K562 (cell line): ENCODE results near the gene NIPBL. TPM values are rescaled to one million over a fixed set of nuclear protein-coding genes. Genes with fewer than 3 reads are reported as not detected.

Experiments
- CBFB ChIP-seq: sonication (generic); formaldehyde crosslinking; IDR thresholded peaks from 2 replicates; pipeline ENCODE4 v1.4.0; 2020; ENCODE audit warnings: mild to moderate bottlenecking, missing genetic modification reagents
- CBX2 ChIP-seq: fragments of 200-600 bp; sonication (generic); IDR thresholded peaks from one replicate; pipeline ENCODE4 v1.6.1; 2012; ENCODE audit warnings: mild to moderate bottlenecking, low read length, inconsistent platforms; ENCODE audit not compliant: insufficient read depth, poor library complexity, severe bottlenecking
- CREB1 ChIP-seq, 2 experiments: sonication (generic) in 1 of 2; formaldehyde crosslinking in 1 of 2; IDR thresholded peaks; 2 replicates each; pipeline versions ENCODE4 v1.6.1 to v1.8.0; 2012 to 2022; ENCODE audit warnings: inconsistent platforms in 1 of 2, mild to moderate bottlenecking in 1 of 2, missing genetic modification reagents in 1 of 2, moderate library complexity in 1 of 2
- ERF ChIP-seq: fragments of 450-650 bp; formaldehyde crosslinking; IDR thresholded peaks from 2 replicates; pipeline ENCODE4 v1.4.0; 2020; ENCODE audit warnings: mild to moderate bottlenecking, mixed read lengths
- GABPA ChIP-seq: fragments of 200-800 bp; sonication (Bioruptor generic); conservative IDR thresholded peaks from 2 replicates; pipeline ENCODE4 v1.6.1; 2016; ENCODE audit warnings: low read depth, missing genetic modification characterization, missing compliant biosample characterization
- HCFC1 ChIP-seq: IDR thresholded peaks from 2 replicates; pipeline ENCODE4 v1.6.1; 2012; ENCODE audit warnings: low read depth, low read length, improper control_type of control experiment
- HDAC3 ChIP-seq: fragments of 450-650 bp; IDR thresholded peaks from 2 replicates; pipeline ENCODE4 v1.6.1; 2018; ENCODE audit warnings: borderline replicate concordance, mild to moderate bottlenecking, moderate library complexity; ENCODE audit not compliant: partially characterized antibody
- HMGN3 ChIP-seq: IDR thresholded peaks from 2 replicates; pipeline ENCODE4 v1.6.1; 2011; ENCODE audit warnings: borderline replicate concordance, low read depth, mild to moderate bottlenecking, mixed read lengths, low read length; ENCODE audit not compliant: insufficient read length; ENCODE audit errors: extremely low read depth
- HNRNPLL ChIP-seq: fragments of 200-400 bp; formaldehyde crosslinking; IDR thresholded peaks from 2 replicates; pipeline ENCODE4 v1.6.1; 2017; ENCODE audit warnings: low read length, low read depth, mild to moderate bottlenecking; ENCODE audit not compliant: poor library complexity, severe bottlenecking
- HSF4 ChIP-seq: fragments of 250-450 bp; sonication (Bioruptor Pico); IDR thresholded peaks from 2 replicates; pipeline ENCODE4 v2.1.2; 2022; ENCODE audit warnings: mild to moderate bottlenecking, moderate library complexity, borderline replicate concordance
- MXI1 ChIP-seq: IDR thresholded peaks from 2 replicates; pipeline ENCODE4 v1.6.1; 2011; ENCODE audit warnings: low read depth, mild to moderate bottlenecking, improper control_type of control experiment, low read length
- MYC ChIP-seq, 2 experiments: fragments of 250-450 bp in 1 of 2; sonication (Bioruptor Pico) in 1 of 2; IDR thresholded peaks; 2 replicates each; pipeline versions ENCODE4 v1.5.1 to v1.6.1; 2012 to 2021; ENCODE audit warnings: low read depth in 2 of 2, borderline replicate concordance in 1 of 2, improper control_type of control experiment in 1 of 2, low read length in 1 of 2, mild to moderate bottlenecking in 1 of 2, moderate library complexity in 1 of 2
- NUFIP1 ChIP-seq: fragments of 450-650 bp; IDR thresholded peaks from 2 replicates; pipeline ENCODE4 v1.6.1; 2018; ENCODE audit not compliant: partially characterized antibody
- POLR2G ChIP-seq: fragments of 200-400 bp; formaldehyde crosslinking; IDR thresholded peaks from 2 replicates; pipeline ENCODE4 v1.6.1; 2017; ENCODE audit warnings: low read depth, mild to moderate bottlenecking, antibody characterized with exemption, low read length, moderate library complexity
- SMARCB1 ChIP-seq: IDR thresholded peaks from 2 replicates; pipeline ENCODE4 v1.6.1; 2011; ENCODE audit warnings: improper control_type of control experiment, low read depth; ENCODE audit not compliant: insufficient read length
- STAG1 ChIP-seq: sonication (generic); formaldehyde crosslinking; IDR thresholded peaks from 2 replicates; pipeline ENCODE4 v1.5.0; 2020; ENCODE audit warnings: missing genetic modification reagents, borderline replicate concordance
- TCF3 ChIP-seq: sonication (generic); formaldehyde crosslinking; IDR thresholded peaks from 2 replicates; pipeline ENCODE4 v1.4.0; 2020; ENCODE audit warnings: mild to moderate bottlenecking, missing genetic modification reagents
- TRIM24 ChIP-seq, 2 experiments: fragments of 450-650 bp; IDR thresholded peaks; 2 replicates each; pipeline ENCODE4 v1.6.1; 2016
- ZC3H4 ChIP-seq: sonication (generic); formaldehyde crosslinking; IDR thresholded peaks from 2 replicates; pipeline ENCODE4 v1.9.0; 2021; ENCODE audit warnings: missing genetic modification reagents, borderline replicate concordance
- ZKSCAN3 ChIP-seq: fragments of 250-450 bp; sonication (Bioruptor Pico); IDR thresholded peaks from 2 replicates; pipeline ENCODE4 v1.4.0; 2020
- ZNF354B ChIP-seq: fragments of 250-450 bp; sonication (Bioruptor Pico); IDR thresholded peaks from 2 replicates; pipeline ENCODE4 v1.4.0; 2020
- polyA plus RNA-seq, 8 experiments: library from polyadenylated mRNA; depleted of rRNA in 4 of 8; stranded (reverse) in 5 of 8; unstranded in 3 of 8; fragments of >200 nt; fragmentation: Nextera tagmentation in 2 of 8; fragmentation: Illumina TruSeq in 1 of 8; extraction: Ambion mirVana in 2 of 8; extraction: Trizol in 1 of 8; gene quantifications; 2 replicates each; pipeline versions ENCODE4 v1.2.1 to v1.2.3, GENCODE V29; 2011 to 2014; ENCODE audit warnings: inconsistent platforms in 1 of 8, missing spikeins in 1 of 8
- total RNA-seq, 7 experiments: library from RNA; depleted of rRNA in 6 of 7; stranded (reverse); fragments of >200 nt in 6 of 7; fragmentation: Illumina TruSeq in 2 of 7; extraction: Trizol in 2 of 7; gene quantifications; 2 replicates each; pipeline versions ENCODE4 v1.2.1 to v1.2.3, GENCODE V29; 2011 to 2021; ENCODE audit warnings: low replicate concordance in 1 of 7
- TF ChIP-seq, protein P1 (sequence below): IDR thresholded peaks from 2 replicates; pipeline ENCODE4 v1.6.1; 2011; ENCODE audit not compliant: insufficient read length; ENCODE audit errors: extremely low read depth
- TF ChIP-seq, protein P2 (sequence below): sonication (generic); formaldehyde crosslinking; IDR thresholded peaks from 2 replicates; pipeline ENCODE4 v1.9.0; 2022; ENCODE audit warnings: mild to moderate bottlenecking, missing genetic modification reagents
- TF ChIP-seq, protein P3 (sequence below), 2 experiments: fragments of 250-450 bp in 1 of 2; fragments of 450-650 bp in 1 of 2; sonication (Bioruptor Pico) in 1 of 2; IDR thresholded peaks; 2 replicates each; pipeline versions ENCODE4 v1.6.1 to v1.8.0; 2016 to 2021; ENCODE audit warnings: mild to moderate bottlenecking in 2 of 2, moderate library complexity in 2 of 2, missing compliant biosample characterization in 1 of 2, missing genetic modification characterization in 1 of 2
- TF ChIP-seq, protein P4 (sequence below): fragments of 450-650 bp; IDR thresholded peaks from 2 replicates; pipeline ENCODE4 v1.6.1; 2016; ENCODE audit warnings: missing biosample characterization, missing genetic modification characterization

The NIPBL gene
- total and polyA plus RNA-seq, 9 of the 15 experiments (the other 6 are each of a cell fraction or from before 2014, with no cell fraction given), result 12.9 to 56.7 (median 38.9) TPM

DNA sequence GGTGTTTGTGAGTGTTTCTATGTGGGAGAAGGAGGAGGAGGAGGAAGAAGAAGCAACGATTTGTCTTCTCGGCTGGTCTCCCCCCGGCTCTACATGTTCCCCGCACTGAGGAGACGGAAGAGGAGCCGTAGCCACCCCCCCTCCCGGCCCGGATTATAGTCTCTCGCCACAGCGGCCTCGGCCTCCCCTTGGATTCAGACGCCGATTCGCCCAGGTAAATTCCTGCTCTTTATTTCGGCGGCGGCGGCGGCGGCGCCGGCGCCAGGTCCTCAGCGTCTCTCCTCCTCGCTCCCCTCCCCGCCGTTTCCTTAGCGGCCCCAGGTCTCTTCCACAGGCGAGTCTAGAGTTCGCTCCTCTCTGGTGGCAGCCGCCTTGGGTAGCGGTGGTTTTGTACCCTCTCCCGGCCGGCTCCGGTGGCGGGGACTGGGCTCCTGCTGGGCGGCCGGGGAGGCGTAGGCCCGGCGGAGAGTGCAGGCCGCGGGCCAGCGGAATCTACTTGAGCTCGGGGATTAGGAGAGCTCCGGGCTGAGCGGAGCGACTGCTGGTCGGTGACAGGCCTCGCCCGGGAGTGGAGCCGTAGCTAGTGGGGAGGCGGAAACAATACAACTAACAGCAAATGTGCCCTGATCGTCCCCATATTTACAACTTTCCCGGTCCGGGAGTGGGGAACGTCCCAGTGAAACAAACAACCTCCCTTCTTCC, 547 bp downstream of the NIPBL start (continued):
- no peak for TF ChIP-seq HSF4 (CRISPR knock-in tag)
- TF ChIP-seq, protein P1, sequence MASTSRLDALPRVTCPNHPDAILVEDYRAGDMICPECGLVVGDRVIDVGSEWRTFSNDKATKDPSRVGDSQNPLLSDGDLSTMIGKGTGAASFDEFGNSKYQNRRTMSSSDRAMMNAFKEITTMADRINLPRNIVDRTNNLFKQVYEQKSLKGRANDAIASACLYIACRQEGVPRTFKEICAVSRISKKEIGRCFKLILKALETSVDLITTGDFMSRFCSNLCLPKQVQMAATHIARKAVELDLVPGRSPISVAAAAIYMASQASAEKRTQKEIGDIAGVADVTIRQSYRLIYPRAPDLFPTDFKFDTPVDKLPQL, result no peak
- TF ChIP-seq HDAC3, result no peak
- TF ChIP-seq TRIM24 (IDR thresholded peaks at IDR 0.05), result no peak
- peak; percentile 20 for TF ChIP-seq HNRNPLL
- no peak for TF ChIP-seq SMARCB1
- no peak for TF ChIP-seq ZKSCAN3 (CRISPR knock-in tag)
- no peak for TF ChIP-seq STAG1 (CRISPR knock-in tag)
- no peak for TF ChIP-seq HMGN3
- TF ChIP-seq NUFIP1, result no peak
- TF ChIP-seq MXI1, result 0 out of 2 replicates have a peak, but pooled peaks have one; percentile 17
- no peak for TF ChIP-seq GABPA
- TF ChIP-seq MYC (IDR thresholded peaks at IDR 0.05; ENCODE audit: low read depth, low read length), result 0 out of 2 replicates have a peak, but pooled peaks have one; percentile 4
- no peak for TF ChIP-seq MYC (CRISPR knock-in tag; IDR thresholded peaks at IDR 0.05; ENCODE audit: borderline replicate concordance, low read depth)
- TF ChIP-seq ERF, result no peak
- no peak for TF ChIP-seq CREB1 (IDR thresholded peaks at IDR 0.05)
- TF ChIP-seq CREB1 (CRISPR knock-in tag; IDR thresholded peaks at IDR 0.05), result 0 out of 2 replicates have a peak, but pooled peaks have one; percentile 25
- TF ChIP-seq, protein P2, sequence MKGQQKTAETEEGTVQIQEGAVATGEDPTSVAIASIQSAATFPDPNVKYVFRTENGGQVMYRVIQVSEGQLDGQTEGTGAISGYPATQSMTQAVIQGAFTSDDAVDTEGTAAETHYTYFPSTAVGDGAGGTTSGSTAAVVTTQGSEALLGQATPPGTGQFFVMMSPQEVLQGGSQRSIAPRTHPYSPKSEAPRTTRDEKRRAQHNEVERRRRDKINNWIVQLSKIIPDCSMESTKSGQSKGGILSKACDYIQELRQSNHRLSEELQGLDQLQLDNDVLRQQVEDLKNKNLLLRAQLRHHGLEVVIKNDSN (CRISPR knock-in tag), result no peak
- TF ChIP-seq CBX2, result no peak
- TF ChIP-seq TCF3 (CRISPR knock-in tag), result no peak
- TF ChIP-seq CBFB, result no peak
- TF ChIP-seq, protein P3, sequence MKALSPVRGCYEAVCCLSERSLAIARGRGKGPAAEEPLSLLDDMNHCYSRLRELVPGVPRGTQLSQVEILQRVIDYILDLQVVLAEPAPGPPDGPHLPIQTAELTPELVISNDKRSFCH (CRISPR knock-in tag; IDR thresholded peaks at IDR 0.05), result no peak
- TF ChIP-seq, protein P3 (tag; IDR thresholded peaks at IDR 0.05), result peak; percentile 64
- TF ChIP-seq HCFC1, result no peak
- peak; percentile 22 for TF ChIP-seq POLR2G
- TF ChIP-seq ZC3H4 (CRISPR knock-in tag), result no peak
- TF ChIP-seq ZNF354B (CRISPR knock-in tag), result no peak
- TF ChIP-seq, protein P4, sequence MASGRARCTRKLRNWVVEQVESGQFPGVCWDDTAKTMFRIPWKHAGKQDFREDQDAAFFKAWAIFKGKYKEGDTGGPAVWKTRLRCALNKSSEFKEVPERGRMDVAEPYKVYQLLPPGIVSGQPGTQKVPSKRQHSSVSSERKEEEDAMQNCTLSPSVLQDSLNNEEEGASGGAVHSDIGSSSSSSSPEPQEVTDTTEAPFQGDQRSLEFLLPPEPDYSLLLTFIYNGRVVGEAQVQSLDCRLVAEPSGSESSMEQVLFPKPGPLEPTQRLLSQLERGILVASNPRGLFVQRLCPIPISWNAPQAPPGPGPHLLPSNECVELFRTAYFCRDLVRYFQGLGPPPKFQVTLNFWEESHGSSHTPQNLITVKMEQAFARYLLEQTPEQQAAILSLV, result no peak
